Skeletal muscle cell (primary cell): ENCODE results near the gene ARL6IP5.

Experiments used
- DNase-seq: peaks from one replicate; pipeline ENCODE4 v3.0.0-alpha.2; 2010; ENCODE audit warnings: low read depth
- H3K4me3 ChIP-seq: 2 replicates; pipeline ENCODE4 v1.5.1; 2011; ENCODE audit warnings: low read depth, mild to moderate bottlenecking, control low read depth, low read length, moderate library complexity

Gene ARL6IP5

GRCh38 chr3:69110941-69111546 is 26.3 kb downstream of the ARL6IP5 start:
- no peak overlapping the region for H3K4me3 ChIP-seq
- no peak for DNase-seq

- DNase-seq: no peak
These were observed 28.8 kb downstream of the ARL6IP5 start for GRCh38 chr3:69113536-69113935.

GRCh38 chr3:69115731-69116130 is 31.0 kb downstream of the ARL6IP5 start:
- H3K4me3 ChIP-seq: no peak overlapping the region
- no peak for DNase-seq

More at GRCh38 chr3:69113536-69113935, 28.8 kb downstream of the ARL6IP5 start:
- H3K4me3 ChIP-seq: no peak overlapping the region

GRCh38 chr3:69116162-69116561 is 31.4 kb downstream of the ARL6IP5 start:
- H3K4me3 ChIP-seq: no peak overlapping the region
- DNase-seq: no peak

GRCh38 chr3:69116897-69117296 is 32.2 kb downstream of the ARL6IP5 start:
- DNase-seq: no peak
- H3K4me3 ChIP-seq: no peak overlapping the region

- no peak overlapping the region for H3K4me3 ChIP-seq
- DNase-seq: no peak
These were observed 33.8 kb downstream of the ARL6IP5 start for GRCh38 chr3:69118555-69118954.

- no peak overlapping the region for H3K4me3 ChIP-seq
- no peak for DNase-seq
These were observed 34.4 kb downstream of the ARL6IP5 start for GRCh38 chr3:69119138-69119537.

GRCh38 chr3:69119681-69120080 is 34.9 kb downstream of the ARL6IP5 start:
- DNase-seq: no peak
- no peak overlapping the region for H3K4me3 ChIP-seq

GRCh38 chr3:69120879-69121464 is 36.2 kb downstream of the ARL6IP5 start:
- H3K4me3 ChIP-seq: no peak overlapping the region
- no peak for DNase-seq

- DNase-seq: no peak
- H3K4me3 ChIP-seq: no peak overlapping the region
These were observed 36.8 kb downstream of the ARL6IP5 start for GRCh38 chr3:69121513-69121912.

- no peak overlapping the region for H3K4me3 ChIP-seq
- DNase-seq: no peak
These were observed 37.2 kb downstream of the ARL6IP5 start for GRCh38 chr3:69121950-69122349.

GRCh38 chr3:69122403-69122802 is 37.7 kb downstream of the ARL6IP5 start, which contains the start of gene LMOD3:
LMOD3 (minus strand) TSS chr3:69122595; CDS start chr3:69122386, 209 bp downstream.
- DNase-seq: peak; percentile 39
- H3K4me3 ChIP-seq: no peak within 1 kb of the TSS

GRCh38 chr3:69126216-69126615 is 41.5 kb downstream of the ARL6IP5 start:
- no peak overlapping the region for H3K4me3 ChIP-seq
- DNase-seq: no peak

GRCh38 chr3:69126999-69127398 is 42.3 kb downstream of the ARL6IP5 start:
- DNase-seq: no peak

GRCh38 chr3:69128509-69128908 is 43.8 kb downstream of the ARL6IP5 start:
- no peak for DNase-seq
- H3K4me3 ChIP-seq: no peak overlapping the region

More at GRCh38 chr3:69126999-69127398, 42.3 kb downstream of the ARL6IP5 start:
- no peak overlapping the region for H3K4me3 ChIP-seq

GRCh38 chr3:69129531-69129930 is 44.8 kb downstream of the ARL6IP5 start:
- no peak for DNase-seq
- H3K4me3 ChIP-seq: no peak overlapping the region

- no peak for DNase-seq
- H3K4me3 ChIP-seq: no peak overlapping the region
These were observed 46.0 kb downstream of the ARL6IP5 start for GRCh38 chr3:69130689-69131088.

- DNase-seq: no peak
- no peak overlapping the region for H3K4me3 ChIP-seq
These were observed 52.3 kb downstream of the ARL6IP5 start for GRCh38 chr3:69137005-69137404.

GRCh38 chr3:69137412-69137811 is 52.7 kb downstream of the ARL6IP5 start:
- DNase-seq: no peak
- no peak overlapping the region for H3K4me3 ChIP-seq

- no peak overlapping the region for H3K4me3 ChIP-seq
- no peak for DNase-seq
These were observed 56.6 kb downstream of the ARL6IP5 start for GRCh38 chr3:69141313-69141712.

- peak; percentile 69 for DNase-seq
- no peak overlapping the region for H3K4me3 ChIP-seq
These were observed 57.4 kb downstream of the ARL6IP5 start for GRCh38 chr3:69142090-69142489.
